Right lobe of liver (tissue), 6 donors: ENCODE measurements around the gene SLCO2A1. TPM values are rescaled to one million over a fixed set of nuclear protein-coding genes. Genes with fewer than 3 reads are reported as not detected.

Experiments used
- ATAC-seq, 4 donors: fragments of 200-7000 bp; cut with Tn5 transposase; one replicate each; pipeline ENCODE4 v1.9.1; 2020; ENCODE audit warnings: mild to moderate bottlenecking in 4 of 4, moderate library complexity in 4 of 4
- DNase-seq, 3 donors: peaks; one replicate each; pipeline ENCODE4 v3.0.0-alpha.2; 2020
- H3K27ac ChIP-seq, 3 donors: fragments of 200-600 bp; one replicate each; pipeline ENCODE4 v1.8.0; 2022
- H3K27me3 ChIP-seq, 2 donors: fragments of 200-600 bp; one replicate each; pipeline ENCODE4 v1.8.0; 2022
- H3K36me3 ChIP-seq, 4 donors: fragments of 200-600 bp; sonication (generic) in 1 of 4; one replicate each; pipeline versions ENCODE4 v1.5.1 to v1.8.0; 2017 to 2022; ENCODE audit warnings: control low read depth in 1 of 4
- H3K4me1 ChIP-seq, 4 donors: fragments of 200-600 bp; sonication (generic) in 1 of 4; one replicate each; pipeline versions ENCODE4 v1.5.1 to v1.8.0; 2017 to 2022; ENCODE audit warnings: control low read depth in 1 of 4
- H3K4me3 ChIP-seq, 3 donors: fragments of 200-600 bp; one replicate each; pipeline ENCODE4 v1.8.0; 2022
- H3K9me3 ChIP-seq, 4 donors: fragments of 200-600 bp; sonication (generic) in 1 of 4; one replicate each; pipeline versions ENCODE4 v1.5.1 to v1.8.0; 2017 to 2022; ENCODE audit warnings: control low read depth in 1 of 4
- CTCF ChIP-seq, 4 donors: fragments of 200-600 bp in 3 of 4; fragments of 450-650 bp in 1 of 4; IDR thresholded peaks; one replicate each; pipeline versions ENCODE4 v1.5.1 to v1.8.0; 2016 to 2022; ENCODE audit warnings: antibody characterized with exemption in 4 of 4, mild to moderate bottlenecking in 2 of 4
- POLR2A ChIP-seq: fragments of 450-650 bp; IDR thresholded peaks from one replicate; pipeline ENCODE4 v1.6.1; 2017; ENCODE audit warnings: antibody characterized with exemption, mild to moderate bottlenecking
- WGBS: methylation state at CpG from one replicate; pipeline ENCODE4 v1.1.6; 2018; ENCODE audit warnings: low coverage, low lambda C conversion rate; ENCODE audit not compliant: insufficient coverage; ENCODE audit errors: missing lambda C conversion rate; 5-methylcytosine and 5-hydroxymethylcytosine counted together
- intact Hi-C, 2 donors: fragments of 100-400 bp; cut with DNase I; formaldehyde crosslinking; loops; one replicate each; pipeline versions ENCODE4 v1.11.2 to v1.14.1; 2022
- total RNA-seq, 6 experiments: library from RNA; depleted of rRNA in 2 of 6; stranded (reverse); fragments of >200 nt in 2 of 6; fragmentation: NEBNext Ultra II Directional in 3 of 6; extraction: Animal tissue kit (Norgen Biotek cat#: 25700) in 3 of 6; gene quantifications; one replicate each; pipeline versions ENCODE4 v1.1.0 to v1.2.4, GENCODE V29; 2016 to 2023
- donor health status: DM: no; HTN: yes; CAD: no.
- donor health status: DM: no; HTN: no; CAD: no.
- donor health status: DM: no; HTN: no; CAD: no.
- donor health status: DM: no; HTN: yes; CAD: no.
- donor health status: DM: no; HTN: yes; CAD: no.

The SLCO2A1 gene
- total RNA-seq, 6 experiments from 2014 or later = 0.71 to 4.4 (median 1.5) TPM

- no peak for DNase-seq
- Histone ChIP-seq H3K27me3 (no peaks in the 10 kb centered on the region), H3K36me3 (no peaks in the 10 kb centered on the region), H3K9me3 (peaks cover 0 to 5% (median 0%) of the 10 kb centered on the region in 4 donors), H3K4me1 (no peaks in the 10 kb centered on the region), H3K27ac (no peak overlapping the region), H3K4me3 (no peak overlapping the region)
- peak in 1 of 4 donors; percentile 14 for ATAC-seq
- TF ChIP-seq CTCF (IDR thresholded peaks at IDR 0.05) (no peak), POLR2A (no peak)
- intact Hi-C loops = no loop called here
- WGBS = 78% methylated on average over 9 of the region's 9 CpGs
Measured at GRCh38 chr3:134048278-134048996, 18.7 kb upstream of the SLCO2A1 start.

DNA sequence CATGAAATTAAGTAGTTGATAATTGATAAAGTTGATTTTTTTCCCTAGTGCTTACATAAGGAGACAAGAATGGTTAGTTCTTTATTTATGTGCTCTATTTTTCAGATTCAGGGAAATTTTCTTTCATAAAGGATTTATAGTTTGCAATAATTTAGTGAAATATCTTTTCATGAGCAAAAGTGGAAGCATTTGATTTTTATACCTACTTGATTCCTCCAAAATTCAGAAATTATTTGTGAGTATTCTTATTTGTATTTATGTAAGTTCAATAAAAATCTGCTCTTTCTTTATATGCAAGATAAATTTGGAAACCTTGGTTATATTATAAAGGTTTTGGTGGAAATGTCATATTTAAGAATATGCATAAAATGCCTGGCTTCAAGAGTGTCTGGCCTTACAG, 14.7 kb upstream of the SLCO2A1 start:
- H3K27ac ChIP-seq = no peak overlapping the region
- no peaks in the 10 kb centered on the region for H3K36me3 ChIP-seq
- no peaks in the 10 kb centered on the region for H3K4me1 ChIP-seq
- intact Hi-C loops = no loop called here
- H3K9me3 ChIP-seq = peaks cover 0 to 5% (median 0%) of the 10 kb centered on the region in 4 donors
- no peak for TF ChIP-seq CTCF (IDR thresholded peaks at IDR 0.05)
- TF ChIP-seq POLR2A = no peak
- ATAC-seq = no peak
- no peak for DNase-seq
- H3K27me3 ChIP-seq = no peaks in the 10 kb centered on the region
- no peak overlapping the region for H3K4me3 ChIP-seq

DNA sequence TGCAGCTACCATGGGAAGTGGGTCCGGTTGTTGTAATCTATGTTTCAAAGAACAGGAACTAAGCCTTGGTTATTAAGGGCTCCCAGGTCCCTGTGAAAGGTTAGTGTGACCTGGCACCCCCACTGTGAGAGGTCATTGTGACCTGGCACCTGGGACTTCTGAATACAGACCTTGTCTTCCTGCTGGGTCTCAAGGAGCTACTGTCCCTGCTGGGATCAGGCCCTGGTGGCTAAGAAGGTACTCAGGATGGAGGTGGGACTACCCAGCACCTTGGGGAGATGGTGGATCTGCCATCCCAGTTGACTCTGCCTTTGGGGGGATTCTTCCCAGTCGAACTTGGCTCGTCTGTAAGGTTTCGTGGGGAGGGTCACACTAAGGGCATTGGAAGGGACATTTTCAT, 10.3 kb upstream of the SLCO2A1 start:
- DNase-seq = no peak
- no peak for TF ChIP-seq CTCF (IDR thresholded peaks at IDR 0.05)
- no peak for TF ChIP-seq POLR2A
- intact Hi-C loops = no loop called here
- H3K4me1 ChIP-seq = no peaks in the 10 kb centered on the region
- H3K36me3 ChIP-seq = no peaks in the 10 kb centered on the region
- ATAC-seq = no peak
- no peaks in the 10 kb centered on the region for H3K9me3 ChIP-seq
- H3K4me3 ChIP-seq = no peak overlapping the region
- no peaks in the 10 kb centered on the region for H3K27me3 ChIP-seq
- H3K27ac ChIP-seq = no peak overlapping the region
- 74% methylated on average over 4 of the region's 4 CpGs for WGBS

GRCh38 chr3:134039161-134039862, 9.6 kb upstream of the SLCO2A1 start:
- H3K9me3 ChIP-seq = no peaks in the 10 kb centered on the region
- TF ChIP-seq CTCF (IDR thresholded peaks at IDR 0.05) (peak; percentile 7 to 34 (median 29)), POLR2A (no peak)
- H3K4me3 ChIP-seq = no peak overlapping the region
- intact Hi-C loops = no loop called here
- DNase-seq = no peak
- H3K27me3 ChIP-seq = no peaks in the 10 kb centered on the region
- no peak overlapping the region for H3K27ac ChIP-seq
- no peaks in the 10 kb centered on the region for H3K4me1 ChIP-seq
- no peaks in the 10 kb centered on the region for H3K36me3 ChIP-seq
- WGBS = no CpG with 5 or more reads among the region's 8 CpGs
- ATAC-seq = peak; percentile 61 to 81 (median 69)
